ENCODE results near the gene NLE1. TPM values are rescaled to one million over a fixed set of nuclear protein-coding genes. Genes with fewer than 3 reads are reported as not detected.

Gene NLE1
- total RNA-seq, 1 experiment from 2014 or later, result 23.3 TPM

DNA sequence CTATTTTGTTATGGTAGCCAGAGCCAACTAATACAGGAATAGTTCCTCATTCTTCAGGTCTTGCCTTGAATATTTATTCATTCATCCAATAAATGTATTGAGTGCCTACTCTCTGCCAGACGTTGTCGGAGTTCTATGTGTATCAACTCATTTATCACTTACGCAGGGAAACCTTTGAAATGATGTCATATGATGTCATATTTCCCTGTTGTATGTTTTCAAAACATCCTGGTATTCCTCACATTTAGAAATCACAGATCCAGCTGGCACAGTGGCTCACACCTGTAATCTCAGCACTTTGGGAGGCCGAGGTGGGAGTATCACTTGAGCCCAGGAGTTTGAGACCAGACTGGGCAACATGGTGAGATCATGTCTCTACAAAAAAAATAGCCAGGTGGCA lies 2.7 kb upstream of the NLE1 start:
- CTCF ChIA-PET, result no interaction called here
- intact Hi-C loops (cut with micrococcal nuclease; ENCODE audit: unreplicated experiment), result no loop called here
- no peaks in the 10 kb centered on the region for H3K4me1 ChIP-seq (ENCODE audit: insufficient read depth, low read length, poor library complexity, severe bottlenecking)

DNA sequence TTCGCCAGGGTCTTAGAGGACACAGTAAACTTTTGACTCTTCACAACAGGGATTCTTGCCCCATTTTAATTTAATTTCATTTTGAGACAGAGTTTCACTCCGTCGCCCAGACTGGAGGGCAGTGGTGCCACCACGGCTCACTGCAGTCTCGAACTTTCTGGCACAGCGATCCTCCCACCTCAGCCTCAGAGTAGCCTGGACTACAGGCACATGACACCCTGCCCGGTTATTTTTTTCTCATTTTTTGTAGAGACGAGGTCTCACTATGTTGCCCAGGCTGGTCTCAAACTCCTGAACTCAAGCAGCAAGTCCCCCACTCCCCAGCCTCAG lies 329 bp upstream of the NLE1 start:
- Histone ChIP-seq H3K9me3 (ENCODE audit: low read depth, low read length, poor library complexity, severe bottlenecking) (no peaks in the 10 kb centered on the region), H3K27me3 (replicated peaks; ENCODE audit: insufficient read depth, low read depth, low read length, poor library complexity) (no peaks in the 10 kb centered on the region), H3K27ac (ENCODE audit: low read depth, low read length, poor library complexity, severe bottlenecking) (no peak overlapping the region), H3K4me3 (ENCODE audit: low read depth, low read length, poor library complexity, severe bottlenecking) (peak overlapping the region; percentile 78), H3K36me3 (ENCODE audit: insufficient read depth, low read length, poor library complexity, severe bottlenecking) (peaks cover 10% of the 10 kb centered on the region), H3K4me1 (ENCODE audit: insufficient read depth, low read length, poor library complexity, severe bottlenecking) (no peaks in the 10 kb centered on the region)
- ChIA-PET POLR2A (ENCODE audit: low non-redundant PET) (no interaction called here), CTCF (no interaction called here)
- intact Hi-C loops (cut with micrococcal nuclease; ENCODE audit: unreplicated experiment), result no loop called here
- no peak for DNase-seq (ENCODE audit: low spot score)
- no peak for TF ChIP-seq EZH2 (IDR thresholded peaks at IDR 0.05; ENCODE audit: borderline replicate concordance, low read depth, low read length, poor library complexity, severe bottlenecking)
- TF ChIP-seq, protein P1, sequence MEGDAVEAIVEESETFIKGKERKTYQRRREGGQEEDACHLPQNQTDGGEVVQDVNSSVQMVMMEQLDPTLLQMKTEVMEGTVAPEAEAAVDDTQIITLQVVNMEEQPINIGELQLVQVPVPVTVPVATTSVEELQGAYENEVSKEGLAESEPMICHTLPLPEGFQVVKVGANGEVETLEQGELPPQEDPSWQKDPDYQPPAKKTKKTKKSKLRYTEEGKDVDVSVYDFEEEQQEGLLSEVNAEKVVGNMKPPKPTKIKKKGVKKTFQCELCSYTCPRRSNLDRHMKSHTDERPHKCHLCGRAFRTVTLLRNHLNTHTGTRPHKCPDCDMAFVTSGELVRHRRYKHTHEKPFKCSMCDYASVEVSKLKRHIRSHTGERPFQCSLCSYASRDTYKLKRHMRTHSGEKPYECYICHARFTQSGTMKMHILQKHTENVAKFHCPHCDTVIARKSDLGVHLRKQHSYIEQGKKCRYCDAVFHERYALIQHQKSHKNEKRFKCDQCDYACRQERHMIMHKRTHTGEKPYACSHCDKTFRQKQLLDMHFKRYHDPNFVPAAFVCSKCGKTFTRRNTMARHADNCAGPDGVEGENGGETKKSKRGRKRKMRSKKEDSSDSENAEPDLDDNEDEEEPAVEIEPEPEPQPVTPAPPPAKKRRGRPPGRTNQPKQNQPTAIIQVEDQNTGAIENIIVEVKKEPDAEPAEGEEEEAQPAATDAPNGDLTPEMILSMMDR (conservative IDR thresholded peaks at IDR 0.05; ENCODE audit: low read depth, low read length), result no peak
- no TSS peak for BruUV-seq (replicated peaks)

More for the DNA sequence above, 2.7 kb upstream of the NLE1 start:
- POLR2A ChIA-PET (ENCODE audit: low non-redundant PET), result no interaction called here
- BruUV-seq (replicated peaks), result no TSS peak
- Histone ChIP-seq H3K27ac (ENCODE audit: low read depth, low read length, poor library complexity, severe bottlenecking) (no peak overlapping the region), H3K9me3 (ENCODE audit: low read depth, low read length, poor library complexity, severe bottlenecking) (no peaks in the 10 kb centered on the region), H3K4me3 (ENCODE audit: low read depth, low read length, poor library complexity, severe bottlenecking) (no peak overlapping the region), H3K36me3 (ENCODE audit: insufficient read depth, low read length, poor library complexity, severe bottlenecking) (no peaks in the 10 kb centered on the region), H3K27me3 (replicated peaks; ENCODE audit: insufficient read depth, low read depth, low read length, poor library complexity) (no peaks in the 10 kb centered on the region)
- TF ChIP-seq EZH2 (IDR thresholded peaks at IDR 0.05; ENCODE audit: borderline replicate concordance, low read depth, low read length, poor library complexity, severe bottlenecking), result no peak
- TF ChIP-seq, protein P1 (conservative IDR thresholded peaks at IDR 0.05; ENCODE audit: low read depth, low read length), result no peak
- no peak for DNase-seq (ENCODE audit: low spot score)

DNA sequence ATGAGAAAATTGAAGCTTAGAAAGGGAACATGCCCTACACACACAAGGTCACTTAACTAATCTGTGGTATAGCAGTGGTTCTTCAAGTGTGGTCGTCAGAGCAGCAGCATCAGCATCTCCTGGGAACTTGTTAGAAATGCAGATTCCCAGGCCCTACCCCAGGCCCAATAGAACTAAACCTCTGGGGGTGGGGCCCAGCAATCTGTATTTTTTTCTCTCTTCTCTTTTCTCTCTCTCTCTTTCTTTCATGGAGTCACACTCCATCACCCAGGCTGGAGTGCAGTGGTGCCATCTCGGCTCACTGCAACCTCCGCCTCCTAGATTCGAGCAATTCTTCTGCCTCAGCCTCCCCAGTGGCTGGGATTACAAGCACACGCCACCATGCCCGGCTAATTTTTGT lies 3.9 kb downstream of the NLE1 start:
- CTCF ChIA-PET, result no interaction called here
- POLR2A ChIA-PET (ENCODE audit: low non-redundant PET), result no interaction called here
- H3K36me3 ChIP-seq (ENCODE audit: insufficient read depth, low read length, poor library complexity, severe bottlenecking), result peaks cover 28% of the 10 kb centered on the region

More for the DNA sequence above, 3.9 kb downstream of the NLE1 start:
- Histone ChIP-seq H3K9me3 (ENCODE audit: low read depth, low read length, poor library complexity, severe bottlenecking) (no peaks in the 10 kb centered on the region), H3K4me1 (ENCODE audit: insufficient read depth, low read length, poor library complexity, severe bottlenecking) (no peaks in the 10 kb centered on the region), H3K4me3 (ENCODE audit: low read depth, low read length, poor library complexity, severe bottlenecking) (no peak overlapping the region), H3K27ac (ENCODE audit: low read depth, low read length, poor library complexity, severe bottlenecking) (no peak overlapping the region), H3K27me3 (replicated peaks; ENCODE audit: insufficient read depth, low read depth, low read length, poor library complexity) (no peaks in the 10 kb centered on the region)
- DNase-seq (ENCODE audit: low spot score), result no peak
- intact Hi-C loops (cut with micrococcal nuclease; ENCODE audit: unreplicated experiment), result no loop called here
- TF ChIP-seq, protein P1 (conservative IDR thresholded peaks at IDR 0.05; ENCODE audit: low read depth, low read length), result no peak
- TF ChIP-seq EZH2 (IDR thresholded peaks at IDR 0.05; ENCODE audit: borderline replicate concordance, low read depth, low read length, poor library complexity, severe bottlenecking), result no peak
- BruUV-seq (replicated peaks), result no TSS peak
